Trophoblast cell (in vitro differentiated cells and primary cell): Measurements from ENCODE around the gene CLPTM1L.

Experiments
- DNase-seq, 2 donors: peaks; one replicate each; pipeline ENCODE4 v3.0.0-alpha.2; 2016
- H2AFZ ChIP-seq: 2 replicates; pipeline ENCODE4 v1.6.1; 2013; ENCODE audit warnings: low read length, moderate library complexity, mild to moderate bottlenecking; ENCODE audit not compliant: insufficient read depth, poor library complexity
- H2AK5ac ChIP-seq: 2 replicates; pipeline ENCODE4 v1.6.1; 2013; ENCODE audit warnings: mild to moderate bottlenecking, low read length
- H2BK120ac ChIP-seq: 2 replicates; pipeline ENCODE4 v1.6.1; 2013; ENCODE audit warnings: low read length, mild to moderate bottlenecking, moderate library complexity; ENCODE audit not compliant: insufficient read depth, poor library complexity
- H2BK12ac ChIP-seq: 2 replicates; pipeline ENCODE4 v1.6.1; 2013; ENCODE audit warnings: mild to moderate bottlenecking, low read length, moderate library complexity
- H2BK5ac ChIP-seq: 2 replicates; pipeline ENCODE4 v1.6.1; 2013; ENCODE audit warnings: low read length, low read depth, moderate library complexity, mild to moderate bottlenecking; ENCODE audit not compliant: poor library complexity
- H3K14ac ChIP-seq: 2 replicates; pipeline ENCODE4 v1.6.1; 2013; ENCODE audit warnings: mild to moderate bottlenecking, low read length
- H3K18ac ChIP-seq: 2 replicates; pipeline ENCODE4 v1.6.1; 2013; ENCODE audit warnings: mild to moderate bottlenecking, low read length
- H3K23ac ChIP-seq: 2 replicates; pipeline ENCODE4 v1.6.1; 2013; ENCODE audit warnings: low read length
- H3K27ac ChIP-seq: 2 replicates; pipeline ENCODE4 v1.5.1; 2013; ENCODE audit warnings: low read depth, mild to moderate bottlenecking, inconsistent platforms, low read length, moderate library complexity
- H3K27me3 ChIP-seq: 2 replicates; pipeline ENCODE4 v1.6.1; 2013; ENCODE audit warnings: inconsistent platforms, mild to moderate bottlenecking, low read length, moderate library complexity; ENCODE audit not compliant: insufficient read depth
- H3K36me3 ChIP-seq, 2 experiments: 1 replicate in 1 of 2; 2 replicates in 1 of 2; pipeline ENCODE4 v1.6.1; 2013; ENCODE audit warnings: low read length in 2 of 2, mild to moderate bottlenecking in 2 of 2, moderate library complexity in 1 of 2; ENCODE audit not compliant: insufficient read depth in 2 of 2, control insufficient read depth in 1 of 2
- H3K4ac ChIP-seq: 2 replicates; pipeline ENCODE4 v1.6.1; 2013; ENCODE audit warnings: low read depth, mild to moderate bottlenecking, low read length, moderate library complexity
- H3K4me1 ChIP-seq, 2 experiments: 1 replicate in 1 of 2; 2 replicates in 1 of 2; pipeline ENCODE4 v1.6.1; 2013; ENCODE audit warnings: low read length in 2 of 2, mild to moderate bottlenecking in 2 of 2, moderate library complexity in 1 of 2; ENCODE audit not compliant: insufficient read depth in 2 of 2, control insufficient read depth in 1 of 2
- H3K4me2 ChIP-seq: 2 replicates; pipeline ENCODE4 v1.6.1; 2013; ENCODE audit warnings: inconsistent platforms, mild to moderate bottlenecking, low read length, moderate library complexity
- H3K4me3 ChIP-seq: 2 replicates; pipeline ENCODE4 v1.5.1; 2013; ENCODE audit warnings: mild to moderate bottlenecking, low read depth, low read length, inconsistent platforms
- H3K79me1 ChIP-seq: one replicate; pipeline ENCODE4 v1.6.1; 2013; ENCODE audit warnings: low read length
- H3K79me2 ChIP-seq: 2 replicates; pipeline ENCODE4 v1.6.1; 2013; ENCODE audit warnings: low read length, mild to moderate bottlenecking; ENCODE audit not compliant: control insufficient read depth, insufficient read depth, poor library complexity
- H3K9ac ChIP-seq: 2 replicates; pipeline ENCODE4 v1.6.1; 2013; ENCODE audit warnings: mild to moderate bottlenecking, low read length
- H3K9me3 ChIP-seq: 2 replicates; pipeline ENCODE4 v1.6.1; 2013; ENCODE audit warnings: low read depth, mild to moderate bottlenecking, control low read depth, inconsistent platforms, low read length; ENCODE audit not compliant: insufficient read depth
- H4K12ac ChIP-seq: 2 replicates; pipeline ENCODE4 v1.6.1; 2013; ENCODE audit warnings: low read depth, mild to moderate bottlenecking, low read length, moderate library complexity
- H4K8ac ChIP-seq: 2 replicates; pipeline ENCODE4 v1.6.1; 2013; ENCODE audit warnings: low read depth, mild to moderate bottlenecking, low read length, moderate library complexity
- H4K91ac ChIP-seq: one replicate; pipeline ENCODE4 v1.6.1; 2013; ENCODE audit warnings: low read depth, mild to moderate bottlenecking, low read length, moderate library complexity
- WGBS: extraction: QIAGEN DNeasy Blood & Tissue Kit; methylation state at CpG from one replicate; pipeline ENCODE4 v1.1.7; 2013; ENCODE audit warnings: missing lambda C conversion rate; ENCODE audit not compliant: insufficient read length, insufficient coverage; ENCODE audit errors: extremely low coverage; 5-methylcytosine and 5-hydroxymethylcytosine counted together

The CLPTM1L gene

GRCh38 chr5:1294835-1295649, 49.9 kb downstream of the CLPTM1L start, which contains the start of gene TERT:
Gene TERT (minus strand): TSS chr5:1295068. CDS start chr5:1294989, 79 bp downstream.
- H2BK120ac ChIP-seq, result no peak within 1 kb of the TSS
- H2BK5ac ChIP-seq, result no peak within 1 kb of the TSS
- peak within 1 kb of the TSS; percentile 61 for H3K4me3 ChIP-seq
- no peak for DNase-seq
- H4K91ac ChIP-seq, result no peak within 1 kb of the TSS
- no peak within 1 kb of the TSS for H2AK5ac ChIP-seq
- H4K8ac ChIP-seq, result no peak within 1 kb of the TSS
- no peak within 1 kb of the TSS for H3K27ac ChIP-seq
- no peak within 1 kb of the TSS for H3K23ac ChIP-seq
- peak within 1 kb of the TSS; percentile 68 for H3K4me2 ChIP-seq
- WGBS, result no CpG with 5 or more reads among the region's 102 CpGs
- no peak within 1 kb of the TSS for H3K18ac ChIP-seq
- no peak within 1 kb of the TSS for H2BK12ac ChIP-seq
- peaks cover 21% of the 10 kb centered on the region for H3K27me3 ChIP-seq
- H3K4ac ChIP-seq, result no peak within 1 kb of the TSS
- no peak within 1 kb of the TSS for H3K9ac ChIP-seq
- H3K36me3 ChIP-seq, result no peaks in the 10 kb centered on the region
- H2AFZ ChIP-seq, result peak within 1 kb of the TSS; percentile 15
- H3K79me2 ChIP-seq, result no peaks in the 10 kb centered on the region
- H3K9me3 ChIP-seq, result peaks cover 7% of the 10 kb centered on the region
- peaks cover 8 to 12% of the 10 kb centered on the region in 2 experiments for H3K4me1 ChIP-seq
- H4K12ac ChIP-seq, result no peak within 1 kb of the TSS
- no peak within 1 kb of the TSS for H3K14ac ChIP-seq
- no peaks in the 10 kb centered on the region for H3K79me1 ChIP-seq

- Histone ChIP-seq H3K9ac (no peak overlapping the region), H4K8ac (no peak overlapping the region), H3K4ac (no peak overlapping the region), H3K18ac (no peak overlapping the region), H4K12ac (no peak overlapping the region), H2AK5ac (no peak overlapping the region), H2BK12ac (no peak overlapping the region), H3K23ac (no peak overlapping the region), H3K14ac (no peak overlapping the region), H3K4me1 (peaks cover 8 to 12% of the 10 kb centered on the region in 2 experiments), H2AFZ (peak overlapping the region; percentile 15), H3K4me3 (peak overlapping the region; percentile 61), H3K27ac (no peak overlapping the region), H2BK120ac (no peak overlapping the region), H3K9me3 (peaks cover 5% of the 10 kb centered on the region), H2BK5ac (no peak overlapping the region), H3K27me3 (peaks cover 21% of the 10 kb centered on the region), H3K79me2 (no peaks in the 10 kb centered on the region), H3K4me2 (peak overlapping the region; percentile 68), H4K91ac (no peak overlapping the region), H3K36me3 (no peaks in the 10 kb centered on the region), H3K79me1 (no peaks in the 10 kb centered on the region)
- no CpG with 5 or more reads among the region's 69 CpGs for WGBS
- DNase-seq, result no peak
Measured at GRCh38 chr5:1294206-1294834, 50.6 kb downstream of the CLPTM1L start.

GRCh38 chr5:1293416-1294205, 51.3 kb downstream of the CLPTM1L start:
- DNase-seq, result no peak
- no peak overlapping the region for H4K91ac ChIP-seq
- no CpG with 5 or more reads among the region's 60 CpGs for WGBS
- no peak overlapping the region for H3K27ac ChIP-seq
- H4K8ac ChIP-seq, result no peak overlapping the region
- no peak overlapping the region for H3K4me2 ChIP-seq
- no peak overlapping the region for H3K23ac ChIP-seq
- H3K14ac ChIP-seq, result no peak overlapping the region
- peaks cover 21% of the 10 kb centered on the region for H3K27me3 ChIP-seq
- H3K18ac ChIP-seq, result no peak overlapping the region
- peaks cover 6% of the 10 kb centered on the region for H3K9me3 ChIP-seq
- H3K4me1 ChIP-seq, result peaks cover 8 to 12% of the 10 kb centered on the region in 2 experiments
- no peak overlapping the region for H3K4me3 ChIP-seq
- H3K79me1 ChIP-seq, result no peaks in the 10 kb centered on the region
- no peaks in the 10 kb centered on the region for H3K79me2 ChIP-seq
- no peak overlapping the region for H2BK12ac ChIP-seq
- H2AFZ ChIP-seq, result no peak overlapping the region
- no peak overlapping the region for H2BK120ac ChIP-seq
- H3K9ac ChIP-seq, result no peak overlapping the region
- H2AK5ac ChIP-seq, result no peak overlapping the region
- no peak overlapping the region for H3K4ac ChIP-seq
- H3K36me3 ChIP-seq, result no peaks in the 10 kb centered on the region
- no peak overlapping the region for H2BK5ac ChIP-seq
- H4K12ac ChIP-seq, result no peak overlapping the region

GRCh38 chr5:1292846-1293415, 52.0 kb downstream of the CLPTM1L start:
- Histone ChIP-seq H3K79me2 (no peaks in the 10 kb centered on the region), H3K27ac (no peak overlapping the region), H3K36me3 (no peaks in the 10 kb centered on the region), H4K8ac (no peak overlapping the region), H2BK12ac (no peak overlapping the region), H3K23ac (no peak overlapping the region), H3K9ac (no peak overlapping the region), H3K4me2 (no peak overlapping the region), H2BK5ac (no peak overlapping the region), H2AFZ (no peak overlapping the region), H4K91ac (no peak overlapping the region), H3K14ac (no peak overlapping the region), H3K79me1 (no peaks in the 10 kb centered on the region), H3K4me1 (peaks cover 8 to 12% of the 10 kb centered on the region in 2 experiments), H3K27me3 (peaks cover 21% of the 10 kb centered on the region), H3K4me3 (no peak overlapping the region), H3K18ac (no peak overlapping the region), H2BK120ac (no peak overlapping the region), H3K9me3 (peaks cover 10% of the 10 kb centered on the region), H2AK5ac (no peak overlapping the region), H4K12ac (no peak overlapping the region), H3K4ac (no peak overlapping the region)
- WGBS, result no CpG with 5 or more reads among the region's 30 CpGs
- DNase-seq, result no peak
